Head of caudate nucleus (tissue), 42 donors: Measurements from ENCODE around the gene NPPB.

Experiments used
- DNase-seq, 42 donors: peaks; one replicate each; pipeline versions ENCODE4 v3.0.0 to v3.0.0-alpha.2; 2020 to 2021; ENCODE audit warnings: mixed read lengths in 7 of 42
- intact Hi-C: fragments of 100-400 bp; cut with DNase I; formaldehyde crosslinking; loops from one replicate; pipeline ENCODE4 v1.15.0; 2022

Gene NPPB

DNA sequence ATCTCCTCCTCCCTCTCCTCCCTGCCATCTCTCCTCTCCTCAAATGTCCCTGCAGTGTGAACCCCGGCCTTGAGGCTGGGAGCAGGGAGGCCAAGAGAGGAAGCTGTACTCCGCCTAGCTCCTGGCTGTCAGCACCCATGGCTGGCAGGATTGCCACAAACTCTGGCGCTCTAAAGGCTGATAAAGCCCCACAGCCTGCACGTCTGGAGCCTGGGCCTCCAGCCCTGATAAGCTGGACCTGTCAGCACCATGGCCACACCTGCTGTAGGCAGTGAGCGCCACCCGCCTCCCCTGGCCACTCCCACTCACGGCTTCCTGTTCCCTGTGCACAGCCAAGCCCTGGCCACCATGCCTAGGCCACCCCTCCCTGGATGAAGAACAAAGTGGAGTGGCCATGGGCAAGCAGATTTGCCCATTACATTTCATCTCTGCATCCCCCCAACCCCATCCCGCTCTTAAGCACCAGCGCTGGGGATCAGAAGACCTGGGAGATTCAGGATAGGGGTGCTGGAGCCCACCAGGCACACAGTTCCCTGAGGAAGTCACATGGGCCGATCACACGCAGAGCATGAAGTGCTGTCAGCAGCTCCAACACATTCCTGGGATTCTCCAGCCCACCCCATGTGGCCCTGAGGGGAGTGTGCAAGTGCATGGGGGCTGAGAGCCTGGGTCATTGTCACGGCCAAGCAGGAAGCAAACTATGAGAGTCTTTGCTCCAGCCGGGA is 24.2 kb upstream of the NPPB start:
- DNase-seq = no peak
- intact Hi-C loops = no loop called here

DNA sequence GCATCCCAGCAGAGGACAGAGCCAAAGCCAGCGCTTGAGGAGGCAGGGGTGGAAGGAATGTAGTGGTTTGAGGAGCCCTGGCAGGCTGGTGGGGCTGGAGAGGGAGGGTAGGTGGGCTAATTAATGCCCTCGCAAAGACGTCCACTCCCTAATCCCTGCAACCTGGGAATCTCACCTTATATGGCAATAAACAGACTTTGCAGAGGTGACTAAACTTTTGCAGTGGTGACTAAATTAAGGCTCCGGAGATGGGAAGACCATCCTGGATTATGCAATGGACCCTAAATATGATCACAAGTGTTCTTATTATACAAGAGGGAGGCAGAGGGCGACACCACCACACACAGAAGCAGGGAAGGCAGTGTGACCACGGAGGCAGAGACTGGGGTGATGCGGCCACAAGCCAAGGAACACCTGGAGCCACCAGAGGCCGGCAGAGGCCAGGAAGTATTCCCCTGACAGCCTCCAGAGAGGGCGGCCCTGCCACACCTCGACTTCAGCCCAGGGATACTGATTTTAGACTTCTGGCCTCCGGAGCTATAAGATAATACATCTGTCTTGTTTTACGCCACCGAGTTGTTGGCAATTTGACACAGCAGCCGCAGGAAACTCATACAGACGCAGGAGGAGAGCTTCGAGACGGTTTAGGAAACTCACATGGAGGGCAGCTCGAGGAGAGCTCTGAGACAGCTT is 23.1 kb upstream of the NPPB start:
- intact Hi-C loops = no loop called here
- DNase-seq = no peak

DNA sequence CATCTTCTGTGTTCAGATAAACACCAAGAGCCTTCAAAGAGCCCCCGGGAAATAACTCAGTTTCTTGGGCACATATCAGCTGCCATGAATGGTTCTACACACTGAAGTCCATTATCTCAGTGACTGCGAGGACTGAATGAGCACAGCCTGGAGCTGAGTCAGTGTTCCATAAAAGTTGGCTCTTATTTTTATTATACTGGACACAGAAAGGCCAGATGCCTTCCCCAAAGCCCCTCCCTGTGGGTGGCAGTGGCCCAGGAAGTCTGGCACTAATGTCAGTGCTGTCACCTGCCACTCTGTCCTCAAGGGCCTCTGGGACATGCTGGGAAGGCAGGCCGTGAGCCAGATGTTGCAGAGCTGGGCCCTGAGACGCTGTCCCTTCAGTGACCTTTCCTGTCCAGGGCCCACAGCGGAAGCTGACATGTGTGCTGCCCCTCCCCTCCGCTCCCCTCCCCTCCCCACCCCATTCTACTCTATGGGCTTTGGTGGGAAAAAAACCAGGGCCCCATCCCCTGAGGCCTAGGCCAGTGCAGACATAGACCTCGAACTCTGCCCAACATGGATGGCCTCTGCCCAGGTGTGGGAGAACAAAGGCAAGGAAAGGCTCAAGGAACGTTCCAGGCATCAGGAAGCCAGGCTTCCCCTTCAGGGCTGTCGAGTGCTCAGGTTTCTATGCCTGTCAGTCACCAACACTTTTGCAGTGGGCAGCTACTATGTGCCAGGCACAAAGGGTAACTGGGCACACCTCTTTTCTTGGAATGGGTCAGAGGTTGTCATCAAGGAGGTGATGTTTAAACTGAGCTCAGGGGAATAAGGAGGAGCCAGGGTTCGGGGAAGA is 22.4 kb upstream of the NPPB start:
- intact Hi-C loops = no loop called here
- DNase-seq = peak in 37 of 42 donors; percentile 5 to 80 (median 39)

DNA sequence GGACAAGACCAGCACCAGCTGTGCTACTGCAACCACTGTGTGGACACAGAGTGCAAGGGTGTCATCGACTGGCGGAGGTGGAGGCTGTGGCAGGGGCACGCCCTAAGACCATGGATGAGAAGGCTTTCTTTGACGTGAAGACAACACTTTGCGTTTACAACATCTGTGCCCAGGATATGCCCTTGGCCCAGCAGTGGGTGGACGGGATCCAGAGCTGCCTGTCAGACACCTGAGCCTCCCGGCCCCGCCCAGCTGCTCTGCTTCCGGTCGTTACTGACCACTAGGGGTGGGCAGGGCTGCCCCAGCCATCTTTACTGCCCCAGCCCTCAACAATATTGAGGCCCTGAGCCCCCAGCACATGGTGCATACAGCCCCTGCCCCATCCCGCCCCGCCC is 21.4 kb upstream of the NPPB start:
- intact Hi-C loops = no loop called here
- no peak for DNase-seq

DNA sequence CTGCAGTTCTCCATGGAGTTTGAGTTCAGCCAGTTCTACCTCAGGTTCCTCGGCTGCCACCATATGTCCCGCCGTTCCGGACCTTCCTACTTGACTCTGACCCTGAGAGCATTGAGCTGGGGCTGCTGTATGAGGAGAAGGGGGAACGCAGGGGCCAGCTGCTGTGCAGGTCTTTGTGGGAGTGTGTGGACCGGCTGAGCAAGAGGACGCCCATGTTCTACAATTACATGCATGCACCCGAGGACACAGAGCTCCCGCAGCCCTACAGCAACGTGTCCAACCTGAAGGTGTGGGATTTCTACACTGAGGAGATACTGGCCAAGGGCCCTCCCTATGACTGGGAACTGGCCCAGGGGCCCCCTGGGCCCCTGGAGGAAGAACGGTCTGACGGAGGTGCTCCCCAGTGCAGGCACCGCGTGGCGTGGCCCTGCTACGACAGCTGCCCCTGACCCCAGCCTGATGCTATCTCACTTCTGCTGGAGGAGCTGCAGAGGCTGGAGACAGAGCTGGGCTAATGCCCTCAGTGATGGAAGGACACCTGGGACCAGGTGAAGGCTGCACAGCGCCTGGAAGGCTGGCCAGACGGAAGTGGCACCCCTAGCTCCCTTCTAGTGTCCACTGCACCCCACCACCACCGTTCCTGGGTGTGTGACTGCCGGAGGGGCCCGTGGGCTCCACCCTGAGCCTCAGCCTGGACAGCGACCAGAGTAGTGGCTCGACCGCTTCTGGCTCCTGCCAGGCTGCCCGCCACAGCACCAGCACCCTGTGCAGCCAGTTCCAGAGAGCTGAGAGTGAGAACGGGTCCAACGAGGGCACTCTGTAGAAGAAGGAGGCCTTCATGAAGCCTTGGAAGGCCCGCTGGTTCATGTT is 20.8 kb upstream of the NPPB start:
- intact Hi-C loops = no loop called here
- no peak for DNase-seq

DNA sequence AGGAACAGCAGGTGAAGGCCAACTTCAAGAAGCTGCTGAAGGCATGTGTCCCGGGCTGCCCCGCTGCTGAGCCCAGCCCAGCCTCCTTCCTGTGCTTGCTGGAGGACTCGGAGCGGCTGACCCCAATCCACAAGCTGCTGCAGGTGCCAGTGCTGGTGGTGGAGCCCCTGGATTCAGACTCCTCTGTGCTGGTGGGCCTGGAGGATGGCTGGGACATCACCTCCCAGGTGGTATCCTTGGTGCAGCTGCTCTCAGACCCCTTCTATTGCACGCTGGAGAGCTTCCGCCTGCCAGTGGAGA is 20.1 kb upstream of the NPPB start:
- intact Hi-C loops = no loop called here
- no peak for DNase-seq

DNA sequence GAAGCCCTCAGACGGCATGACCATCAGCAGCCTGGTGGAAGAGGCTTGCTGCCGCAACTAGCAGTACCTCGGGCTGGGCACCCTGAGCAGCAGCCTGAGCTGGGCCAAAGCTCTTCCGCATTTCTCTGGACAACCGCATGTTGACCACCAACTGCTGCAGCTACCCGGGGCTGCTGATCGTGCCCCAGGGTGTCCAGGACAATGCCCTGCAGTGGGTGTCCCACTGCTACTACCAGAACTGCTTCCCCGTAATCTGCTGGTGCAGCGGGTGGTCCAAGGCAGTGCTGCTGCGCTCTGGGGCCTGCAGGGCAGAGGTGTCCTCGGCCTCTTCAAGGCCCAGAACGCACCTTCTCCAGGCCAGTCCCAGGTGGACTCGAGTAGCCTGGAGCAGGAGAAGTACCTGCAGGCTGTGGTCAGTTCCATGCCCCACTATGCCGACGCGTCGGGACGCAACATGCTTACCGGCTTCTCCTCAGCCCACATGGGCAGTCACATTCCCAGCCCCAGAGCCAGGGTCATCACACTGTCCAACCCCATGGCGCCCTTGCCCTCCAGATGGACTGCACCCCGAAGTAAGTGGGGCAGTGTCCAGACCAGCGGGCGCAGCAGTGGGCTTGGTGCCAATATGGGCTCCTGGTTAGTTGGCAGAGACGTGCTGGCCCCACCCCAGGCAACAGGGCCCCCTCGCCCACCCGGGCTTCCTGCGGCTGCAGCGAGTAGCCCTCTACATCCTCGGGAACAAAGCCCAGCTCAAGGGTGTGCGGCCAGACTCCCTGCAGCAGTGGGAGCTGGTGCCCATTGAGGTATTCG is 19.5 kb upstream of the NPPB start:
- DNase-seq = no peak
- intact Hi-C loops = no loop called here

- DNase-seq = no peak
- intact Hi-C loops = no loop called here
Observed at GRCh38 chr1:11877074-11877473, 18.3 kb upstream of the NPPB start.

DNA sequence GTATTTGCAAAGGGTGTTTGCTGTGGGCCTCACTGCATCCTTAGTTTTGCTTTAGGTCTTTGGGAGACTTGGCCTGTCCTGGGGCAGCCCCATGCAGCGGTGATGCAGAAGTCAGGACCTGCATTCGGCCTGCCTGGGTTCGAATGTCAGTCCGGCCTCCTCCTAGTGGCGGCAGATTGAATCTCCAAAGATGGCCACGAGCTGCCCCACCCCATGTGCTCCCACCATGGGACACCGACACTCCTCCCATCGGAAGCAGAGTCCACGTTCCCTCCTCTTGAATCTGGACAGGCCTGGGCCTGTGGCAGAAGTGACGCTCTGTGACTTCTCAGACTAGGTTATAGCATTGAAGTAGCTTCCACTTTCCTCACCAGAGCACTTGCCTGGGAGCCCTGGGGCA is 16.3 kb upstream of the NPPB start:
- intact Hi-C loops = no loop called here
- DNase-seq = no peak

DNA sequence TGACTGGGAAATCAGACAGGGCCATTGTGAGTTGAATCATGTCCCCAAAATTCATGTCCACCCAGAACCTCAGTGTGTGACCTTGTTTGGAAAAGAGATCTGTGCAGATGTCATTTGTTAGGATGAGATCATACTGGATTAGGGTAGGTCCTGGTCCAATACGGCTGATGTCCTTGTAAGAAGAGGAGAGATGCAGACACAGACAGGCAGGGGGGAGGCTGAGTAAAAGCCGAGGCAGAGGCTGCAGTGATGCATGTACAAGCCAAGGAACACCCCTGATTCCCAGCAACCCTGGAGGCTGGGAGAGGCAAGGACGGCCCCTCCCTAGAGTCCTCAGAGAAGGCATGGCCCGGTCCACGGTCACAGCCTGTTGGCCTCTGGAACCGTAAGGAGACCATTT is 15.9 kb upstream of the NPPB start:
- intact Hi-C loops = no loop called here
- DNase-seq = no peak

DNA sequence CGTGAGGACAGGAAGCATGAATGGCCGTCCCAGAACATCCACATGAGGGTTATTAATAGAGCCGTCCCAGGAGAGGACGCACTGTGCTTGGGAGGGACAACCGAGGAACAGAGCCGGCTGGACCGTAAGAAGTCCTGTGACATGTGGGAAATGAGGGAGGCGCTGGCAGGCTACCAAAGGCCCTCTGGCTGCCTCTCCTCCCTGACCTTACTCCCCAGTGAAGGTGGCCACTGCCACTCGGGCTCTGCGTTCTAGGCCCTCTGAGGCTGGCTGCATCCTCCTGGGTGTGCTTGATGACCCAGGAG is 15.5 kb upstream of the NPPB start:
- intact Hi-C loops = no loop called here
- no peak for DNase-seq

- no peak for DNase-seq
- intact Hi-C loops = no loop called here
Observed at GRCh38 chr1:11873395-11874257, 14.9 kb upstream of the NPPB start.

DNA sequence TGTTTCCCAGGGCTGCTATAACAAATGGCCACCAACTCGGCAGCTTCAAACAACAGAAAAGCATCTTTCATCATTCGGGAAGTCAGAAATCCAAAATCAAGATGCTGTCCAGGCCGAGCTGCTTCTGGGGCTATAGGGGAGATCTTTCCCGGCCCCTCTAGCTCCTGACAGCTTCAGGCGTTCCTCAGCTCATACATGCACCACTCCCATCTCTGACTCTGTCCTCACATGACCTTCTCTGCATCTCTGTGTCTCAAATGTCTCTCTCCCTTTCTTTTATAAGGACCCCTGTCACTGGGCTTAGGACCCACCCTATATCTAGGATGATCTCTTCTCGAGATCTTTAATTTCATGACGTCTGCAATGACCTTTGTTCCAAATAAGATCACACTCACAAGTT is 13.8 kb upstream of the NPPB start:
- no peak for DNase-seq
- intact Hi-C loops = no loop called here

DNA sequence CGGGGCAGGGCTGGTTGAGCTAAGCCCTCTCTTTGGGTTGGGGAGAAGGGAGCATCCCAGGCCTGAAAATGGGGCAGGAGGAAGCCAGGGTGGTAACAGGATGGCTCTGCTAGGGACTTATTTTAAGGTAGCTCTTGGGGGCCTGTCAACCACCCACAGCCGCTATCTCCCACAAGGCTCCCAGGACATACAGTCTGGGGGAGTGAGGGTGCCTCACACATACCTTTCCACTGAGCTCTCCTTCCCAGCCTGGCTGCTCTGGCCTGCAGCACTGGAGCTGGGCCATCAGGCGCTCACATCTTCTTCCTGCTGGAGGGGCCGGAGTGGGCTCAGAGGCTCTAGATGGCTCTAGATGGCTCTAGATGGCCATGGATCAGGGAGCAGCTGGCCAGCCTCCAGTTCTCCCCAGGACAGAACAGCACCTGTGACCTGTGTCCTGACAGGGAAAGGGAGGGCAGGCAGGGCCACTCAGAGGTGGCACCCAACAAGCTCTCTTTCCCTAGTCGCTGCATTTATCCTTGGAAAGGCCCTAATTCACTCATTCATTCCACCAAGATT is 11.0 kb upstream of the NPPB start:
- DNase-seq = no peak
- intact Hi-C loops = no loop called here

GRCh38 chr1:11869104-11869503 is 10.4 kb upstream of the NPPB start:
- DNase-seq = no peak

GRCh38 chr1:11868331-11868980 is 9.7 kb upstream of the NPPB start:
- no peak for DNase-seq
- intact Hi-C loops = no loop called here

More at GRCh38 chr1:11869104-11869503, 10.4 kb upstream of the NPPB start:
- intact Hi-C loops = no loop called here

DNA sequence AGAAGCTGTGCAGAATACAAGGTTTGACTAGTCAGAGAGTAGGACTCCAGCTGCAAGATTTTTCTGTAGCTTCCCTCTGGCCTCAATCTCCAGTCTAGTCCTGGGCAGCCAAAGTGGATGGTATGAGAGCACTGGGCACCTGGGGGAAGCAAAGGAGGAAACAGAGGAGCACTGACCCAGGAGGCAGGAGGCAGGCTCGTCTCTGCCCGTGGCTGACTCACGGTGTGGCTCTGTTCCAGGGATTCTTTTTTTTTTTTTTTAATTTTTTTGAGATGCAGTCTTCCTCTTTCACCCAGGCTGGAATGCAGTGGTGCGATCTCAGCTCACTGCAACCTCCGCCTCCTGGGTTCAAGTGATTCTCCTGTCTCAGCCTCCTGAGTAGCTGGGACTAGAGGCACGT is 4.1 kb upstream of the NPPB start:
- intact Hi-C loops = no loop called here
- no peak for DNase-seq
